Measurements from ENCODE around the gene GALK1.
A peak's percentile ranks its signal among the peaks of the same experiment; 100 is the strongest.
"Not testable (repeated sequence)": the region's sequence is repeated elsewhere in the genome, so short reads cannot be mapped to it uniquely, and the experiment has no call there.

The GALK1 gene

DNA sequence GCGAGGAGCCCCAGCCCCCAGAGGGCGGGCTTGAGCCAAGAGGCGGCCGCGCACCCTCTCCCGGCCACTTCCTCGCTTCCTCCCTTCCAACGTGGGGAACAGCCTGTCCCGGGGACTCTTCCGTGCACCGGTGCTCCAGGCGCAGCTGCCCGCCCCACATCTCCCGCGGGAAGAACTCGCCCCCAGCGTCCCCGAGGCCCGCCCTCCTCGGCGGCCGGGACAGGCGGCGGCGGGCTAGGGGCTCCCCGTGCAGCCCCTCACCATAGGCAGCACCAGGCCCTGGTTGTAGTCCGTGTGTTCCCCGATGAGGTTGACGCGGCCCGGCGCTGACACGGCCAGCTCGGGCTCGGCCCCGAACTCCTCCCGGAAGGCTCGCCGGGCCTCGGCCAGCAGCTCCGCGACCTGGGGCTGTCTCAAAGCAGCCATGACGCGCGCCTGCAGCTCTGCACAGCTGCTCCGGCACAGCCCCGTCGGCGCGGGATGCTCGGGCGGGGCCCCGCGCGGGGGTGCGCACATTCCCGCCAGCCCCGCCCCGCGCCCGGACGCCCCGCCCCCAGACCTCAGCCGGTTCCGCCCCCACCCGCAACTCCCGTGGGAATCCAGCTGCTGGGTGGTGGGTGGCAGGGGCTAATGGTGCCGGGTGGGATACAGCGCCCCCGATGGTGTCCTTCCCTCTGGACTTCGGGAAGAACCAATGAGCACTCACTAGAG is at the start of gene GALK1:
Gene GALK1 (minus strand): TSS at position 482 of the 711 bp plus-strand sequence. CDS start 56 bp downstream, at position 426.
- no peak for DNase-seq (ENCODE audit: low read depth)

DNA sequence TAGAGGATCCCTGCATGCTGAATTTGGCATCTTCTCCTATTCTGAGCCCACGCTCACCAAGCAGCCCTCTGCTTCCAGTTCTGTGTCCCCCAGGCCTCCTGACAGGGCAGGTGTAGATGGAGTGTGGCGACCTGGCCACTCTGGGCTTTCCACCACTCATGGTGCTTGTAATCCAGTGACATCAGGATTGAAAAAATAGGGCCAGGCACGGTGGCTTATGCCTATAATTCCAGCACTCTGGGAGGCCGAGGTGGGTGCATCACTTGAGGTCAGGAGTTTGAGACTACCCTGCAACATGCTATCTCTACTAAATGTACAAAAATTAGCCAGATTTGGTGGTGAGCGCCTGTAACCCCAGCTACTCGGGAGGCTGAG is 49.0 kb upstream of the GALK1 start:
- no peak for DNase-seq (ENCODE audit: low read depth)

- no peak for DNase-seq (ENCODE audit: low read depth)
Observed at GRCh38 chr17:75813081-75814020, 48.4 kb upstream of the GALK1 start.

DNA sequence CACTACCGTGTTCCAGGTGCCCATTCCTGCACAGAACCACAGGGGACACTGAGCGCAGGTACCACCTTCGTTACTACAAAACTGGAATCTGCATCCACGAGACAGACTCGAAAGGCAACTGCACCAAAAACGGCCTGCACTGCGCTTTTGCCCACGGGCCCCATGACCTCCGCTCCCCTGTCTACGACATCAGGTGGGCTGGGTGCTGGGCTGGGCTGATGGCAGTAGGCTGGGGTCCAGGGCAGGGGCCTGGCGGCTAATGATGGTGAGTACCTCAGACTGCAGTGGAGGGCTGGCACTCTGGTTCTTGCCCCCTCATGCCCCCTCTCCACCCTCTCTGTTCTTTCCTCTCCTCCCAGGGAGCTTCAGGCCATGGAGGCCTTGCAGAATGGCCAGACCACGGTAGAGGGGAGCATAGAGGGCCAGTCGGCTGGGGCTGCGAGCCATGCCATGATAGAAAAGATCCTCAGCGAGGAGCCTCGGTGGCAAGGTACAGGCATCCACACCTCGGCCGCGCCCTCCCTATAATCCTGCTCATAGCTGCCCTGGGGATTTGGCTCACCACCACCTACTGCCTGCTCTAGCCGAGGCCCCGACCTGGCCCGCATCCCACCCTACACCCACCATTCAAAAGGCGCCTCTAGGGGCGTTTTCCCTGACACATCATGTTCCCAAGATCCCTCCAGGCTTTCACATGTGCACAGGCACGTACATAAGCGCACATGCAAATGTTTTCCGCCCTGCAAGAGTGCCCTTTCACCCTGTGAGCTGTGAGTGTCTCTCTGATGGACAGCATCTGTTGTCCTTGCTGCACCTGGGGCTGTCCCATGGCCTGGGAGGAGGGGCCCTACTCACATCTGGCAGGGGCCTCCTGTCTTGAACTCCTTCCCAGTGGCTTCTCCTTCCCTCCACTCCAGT is 47.4 kb upstream of the GALK1 start:
- no peak for DNase-seq (ENCODE audit: low read depth)

GRCh38 chr17:75811174-75811573 is 46.2 kb upstream of the GALK1 start:
- DNase-seq (ENCODE audit: low read depth) = no peak

DNA sequence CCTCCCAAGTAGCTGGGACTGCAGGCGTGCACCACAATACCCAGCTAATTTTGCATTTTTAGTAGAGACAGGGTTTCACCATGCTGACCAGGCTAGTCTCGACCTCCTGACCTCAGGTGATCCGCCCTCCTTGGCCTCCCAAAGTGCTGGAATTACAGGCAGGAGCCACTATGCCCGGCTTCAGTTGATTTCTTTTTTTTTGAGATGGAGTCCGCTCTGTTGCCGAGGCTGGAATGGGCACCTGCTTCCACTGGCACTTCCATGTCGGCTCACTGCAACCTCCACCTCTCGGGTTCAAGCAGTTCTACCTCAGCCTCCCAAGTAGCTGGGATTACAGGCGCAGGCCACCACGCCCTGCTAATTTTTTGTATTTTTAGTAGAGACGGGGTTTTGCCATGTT is 45.8 kb upstream of the GALK1 start:
- not testable (repeated sequence) for DNase-seq (ENCODE audit: low read depth)

- no peak for DNase-seq (ENCODE audit: low read depth)
Observed at GRCh38 chr17:75810216-75810615, 45.2 kb upstream of the GALK1 start.

GRCh38 chr17:75809631-75810111 is 44.7 kb upstream of the GALK1 start:
- no peak for DNase-seq (ENCODE audit: low read depth)

DNA sequence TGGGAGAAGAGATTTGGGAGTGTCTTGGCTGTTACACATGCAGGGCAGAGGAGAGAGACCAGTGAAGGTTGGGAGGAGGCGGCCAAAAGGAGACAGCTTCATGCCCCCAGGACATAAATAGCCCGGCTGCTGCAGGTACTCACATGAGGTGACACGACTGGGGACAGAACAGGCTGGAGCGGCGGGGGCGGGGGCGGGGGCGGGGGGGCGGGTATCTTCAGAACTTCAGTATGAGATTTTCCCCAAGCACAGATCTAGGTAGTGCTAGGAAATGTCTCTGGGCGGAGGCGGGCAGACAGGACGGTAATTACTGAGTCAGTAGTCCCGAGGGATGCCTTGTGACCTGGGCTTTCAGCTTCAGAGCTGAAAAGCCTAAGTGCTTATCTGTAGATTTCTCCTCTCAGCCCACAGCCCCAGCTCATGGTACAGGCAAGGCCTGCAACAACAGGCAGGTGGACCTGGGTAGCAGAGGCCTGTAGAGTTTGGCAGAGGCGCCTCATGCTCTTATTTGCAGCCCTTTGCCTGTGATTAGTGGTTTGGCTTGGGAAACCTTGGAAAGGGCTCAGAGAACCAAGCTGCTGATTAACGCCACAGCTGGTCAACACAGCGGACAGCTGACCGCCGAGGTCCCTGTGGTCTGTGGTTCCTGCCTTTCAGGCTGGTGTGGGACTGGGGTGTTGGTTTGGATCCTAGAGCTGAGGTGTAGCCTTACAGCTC is 44.1 kb upstream of the GALK1 start:
- DNase-seq (ENCODE audit: low read depth) = no peak

- DNase-seq (ENCODE audit: low read depth) = no peak
Observed at GRCh38 chr17:75808549-75808904, 43.5 kb upstream of the GALK1 start.

GRCh38 chr17:75807861-75808260 is 42.9 kb upstream of the GALK1 start:
- no peak for DNase-seq (ENCODE audit: low read depth)

DNA sequence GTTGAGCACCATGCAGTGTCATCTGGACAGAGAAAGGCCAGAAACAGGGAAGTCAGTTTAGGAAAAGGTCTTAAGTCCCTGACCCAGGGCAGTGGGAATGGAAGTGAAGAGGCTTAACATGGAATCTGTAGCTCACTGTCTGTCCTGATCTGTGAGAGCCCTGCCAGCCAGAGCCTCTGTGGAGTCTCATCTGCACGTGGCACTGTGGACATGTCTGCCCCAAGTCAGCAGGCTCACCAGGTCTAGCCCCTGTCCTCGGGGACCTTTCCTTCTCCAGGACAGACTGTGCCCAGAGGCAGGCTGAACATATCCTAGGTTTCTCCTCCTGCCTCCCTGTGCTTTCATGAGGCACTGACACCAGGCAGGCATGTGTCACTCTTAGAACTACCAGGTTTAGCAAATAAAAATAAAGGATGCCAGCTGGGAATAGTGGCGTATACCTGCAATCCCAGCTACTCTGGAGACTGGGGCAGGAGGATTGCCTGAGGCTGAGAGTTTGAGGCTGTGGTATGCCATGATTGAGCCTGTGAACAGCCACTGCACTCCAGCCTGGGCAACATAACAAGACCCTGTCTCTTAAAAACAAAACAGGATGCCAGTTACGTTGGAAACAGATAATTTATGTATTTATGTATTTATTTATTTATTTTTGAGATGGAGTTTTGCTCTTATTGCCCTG is 42.0 kb upstream of the GALK1 start:
- no peak for DNase-seq (ENCODE audit: low read depth)

DNA sequence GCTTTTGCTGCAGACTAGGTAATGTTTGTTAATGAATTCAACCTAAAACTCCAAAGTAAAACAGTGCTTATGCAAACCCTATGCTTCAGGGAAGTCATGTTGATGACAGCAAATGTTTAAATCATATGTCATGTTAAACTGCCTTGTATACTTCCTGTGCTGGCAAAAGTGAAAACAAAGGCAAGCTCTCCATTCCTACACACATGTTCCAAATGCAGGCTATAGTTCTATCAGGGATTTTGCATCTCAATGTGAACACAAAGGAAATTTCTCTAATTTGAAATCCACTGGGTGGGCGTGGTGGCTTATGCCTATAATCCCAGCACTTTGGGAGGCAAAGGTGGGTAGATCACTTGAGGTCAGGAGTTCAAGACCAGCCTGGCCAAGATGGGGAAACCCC is 38.9 kb upstream of the GALK1 start:
- DNase-seq (ENCODE audit: low read depth) = no peak

- no peak for DNase-seq (ENCODE audit: low read depth)
Observed at GRCh38 chr17:75799402-75799801, 34.4 kb upstream of the GALK1 start.

GRCh38 chr17:75795820-75796607 is 31.0 kb upstream of the GALK1 start:
- DNase-seq (ENCODE audit: low read depth) = no peak

DNA sequence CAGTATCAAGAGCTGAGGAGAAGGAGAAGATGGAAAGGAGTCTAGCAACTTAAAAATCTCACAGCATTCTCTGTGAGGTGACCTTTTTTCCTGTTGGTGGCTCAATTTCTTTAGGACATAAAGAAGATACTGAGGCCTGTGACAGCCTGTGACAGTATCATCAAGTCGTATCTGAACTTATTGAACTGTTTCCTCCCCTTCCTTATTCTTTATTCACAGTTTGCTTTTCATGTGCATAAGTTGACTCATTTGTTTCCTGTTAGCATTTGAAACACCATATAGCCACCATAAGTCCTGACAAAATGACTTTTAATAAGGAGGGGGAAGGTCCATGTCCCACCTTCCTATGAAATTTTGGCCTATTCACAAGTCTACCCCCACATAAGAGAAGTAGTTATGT is 28.5 kb upstream of the GALK1 start:
- DNase-seq (ENCODE audit: low read depth) = no peak

DNA sequence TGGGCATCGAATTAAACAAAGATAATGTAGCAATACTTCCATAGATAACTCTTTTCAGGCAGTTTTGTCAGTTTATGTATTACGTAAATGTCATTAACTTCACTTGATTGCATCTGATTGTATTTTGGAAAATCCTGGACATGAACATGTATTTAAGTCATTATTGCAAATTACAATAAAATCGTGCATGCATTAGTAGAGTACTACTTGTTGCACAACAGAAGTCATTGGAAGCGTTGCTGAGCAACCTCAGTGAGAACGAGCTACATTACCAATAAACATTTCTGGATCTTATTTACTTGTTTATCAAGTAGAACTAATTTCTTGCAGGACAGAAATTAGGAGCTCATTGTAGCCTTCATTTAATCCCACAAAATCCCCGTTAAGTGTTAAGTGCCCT is 26.3 kb upstream of the GALK1 start:
- no peak for DNase-seq (ENCODE audit: low read depth)

GRCh38 chr17:75785016-75785890 is 20.3 kb upstream of the GALK1 start:
- DNase-seq (ENCODE audit: low read depth) = peak; percentile 77

DNA sequence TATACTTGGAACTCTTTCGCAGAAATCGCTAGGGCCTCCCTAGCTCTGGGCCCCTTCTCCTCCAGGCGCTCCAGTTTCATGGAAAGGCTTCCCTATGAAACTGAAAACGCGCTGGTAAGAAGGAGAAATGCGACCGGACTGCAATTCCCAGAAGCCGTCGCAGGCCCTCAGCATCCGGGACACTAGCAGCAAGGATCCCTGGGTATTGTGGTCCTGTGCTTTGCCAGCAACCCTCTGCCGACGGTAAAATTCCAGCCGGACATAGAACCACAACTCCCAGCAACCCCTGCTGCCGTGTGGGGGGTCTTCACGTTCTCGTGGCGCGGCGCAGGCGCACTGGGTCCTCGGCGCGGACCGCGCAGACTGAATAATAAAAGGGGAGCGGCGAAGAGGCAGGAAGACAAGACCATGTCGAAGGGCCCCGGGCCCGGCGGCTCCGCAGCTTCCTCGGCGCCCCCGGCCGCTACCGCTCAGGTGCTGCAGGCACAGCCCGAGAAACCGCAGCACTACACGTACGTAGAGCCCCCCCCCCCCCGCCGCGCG is 19.6 kb upstream of the GALK1 start, which contains the start of gene UNK:
Gene UNK (plus strand): TSS at position 334 of the 543 bp plus-strand sequence. CDS start 75 bp downstream, at position 409.
- peak; percentile 83 for DNase-seq (ENCODE audit: low read depth)
